Osteocyte (in vitro differentiated cells): ENCODE data around the gene DHX29. TPM values are rescaled to one million over a fixed set of nuclear protein-coding genes. Genes with fewer than 3 reads are reported as not detected.

ENCODE experiments used
- DNase-seq: peaks from one replicate; pipeline ENCODE4 v3.0.0; 2021; ENCODE audit warnings: mixed read lengths; ENCODE audit not compliant: unreplicated experiment; ENCODE audit errors: extremely low spot score
- H3K27ac Mint-ChIP-seq: one replicate; pipeline ENCODE4 v1.8.0; 2021; ENCODE audit warnings: mild to moderate bottlenecking, mixed read lengths; ENCODE audit not compliant: unreplicated experiment
- H3K27me3 Mint-ChIP-seq: one replicate; pipeline ENCODE4 v1.8.0; 2021; ENCODE audit warnings: mixed read lengths; ENCODE audit not compliant: unreplicated experiment
- H3K36me3 Mint-ChIP-seq: one replicate; pipeline ENCODE4 v1.8.0; 2021; ENCODE audit warnings: mixed read lengths; ENCODE audit not compliant: unreplicated experiment
- H3K4me1 Mint-ChIP-seq: one replicate; pipeline ENCODE4 v1.8.0; 2021; ENCODE audit warnings: mixed read lengths; ENCODE audit not compliant: unreplicated experiment
- H3K4me3 Mint-ChIP-seq: one replicate; pipeline ENCODE4 v1.8.0; 2021; ENCODE audit warnings: mild to moderate bottlenecking, moderate library complexity, mixed read lengths; ENCODE audit not compliant: unreplicated experiment
- H3K9me3 Mint-ChIP-seq: one replicate; pipeline ENCODE4 v1.8.0; 2021; ENCODE audit warnings: mixed read lengths; ENCODE audit not compliant: unreplicated experiment
- long read RNA-seq: library from polyadenylated mRNA; unstranded; transcript quantifications from one replicate; pipeline ENCODE4 v2.0.0, GENCODE V29; 2021
- total RNA-seq: library from RNA; stranded (reverse); gene quantifications from 2 replicates; pipeline ENCODE4 v1.2.1, GENCODE V29; 2021
- TF ChIP-seq, protein P1 (sequence below): fragments of 200-600 bp; sonication (generic); IDR thresholded peaks from 2 replicates; pipeline ENCODE4 v1.5.0; 2021; ENCODE audit warnings: antibody characterized with exemption, mild to moderate bottlenecking, moderate library complexity

Gene DHX29, protein sequence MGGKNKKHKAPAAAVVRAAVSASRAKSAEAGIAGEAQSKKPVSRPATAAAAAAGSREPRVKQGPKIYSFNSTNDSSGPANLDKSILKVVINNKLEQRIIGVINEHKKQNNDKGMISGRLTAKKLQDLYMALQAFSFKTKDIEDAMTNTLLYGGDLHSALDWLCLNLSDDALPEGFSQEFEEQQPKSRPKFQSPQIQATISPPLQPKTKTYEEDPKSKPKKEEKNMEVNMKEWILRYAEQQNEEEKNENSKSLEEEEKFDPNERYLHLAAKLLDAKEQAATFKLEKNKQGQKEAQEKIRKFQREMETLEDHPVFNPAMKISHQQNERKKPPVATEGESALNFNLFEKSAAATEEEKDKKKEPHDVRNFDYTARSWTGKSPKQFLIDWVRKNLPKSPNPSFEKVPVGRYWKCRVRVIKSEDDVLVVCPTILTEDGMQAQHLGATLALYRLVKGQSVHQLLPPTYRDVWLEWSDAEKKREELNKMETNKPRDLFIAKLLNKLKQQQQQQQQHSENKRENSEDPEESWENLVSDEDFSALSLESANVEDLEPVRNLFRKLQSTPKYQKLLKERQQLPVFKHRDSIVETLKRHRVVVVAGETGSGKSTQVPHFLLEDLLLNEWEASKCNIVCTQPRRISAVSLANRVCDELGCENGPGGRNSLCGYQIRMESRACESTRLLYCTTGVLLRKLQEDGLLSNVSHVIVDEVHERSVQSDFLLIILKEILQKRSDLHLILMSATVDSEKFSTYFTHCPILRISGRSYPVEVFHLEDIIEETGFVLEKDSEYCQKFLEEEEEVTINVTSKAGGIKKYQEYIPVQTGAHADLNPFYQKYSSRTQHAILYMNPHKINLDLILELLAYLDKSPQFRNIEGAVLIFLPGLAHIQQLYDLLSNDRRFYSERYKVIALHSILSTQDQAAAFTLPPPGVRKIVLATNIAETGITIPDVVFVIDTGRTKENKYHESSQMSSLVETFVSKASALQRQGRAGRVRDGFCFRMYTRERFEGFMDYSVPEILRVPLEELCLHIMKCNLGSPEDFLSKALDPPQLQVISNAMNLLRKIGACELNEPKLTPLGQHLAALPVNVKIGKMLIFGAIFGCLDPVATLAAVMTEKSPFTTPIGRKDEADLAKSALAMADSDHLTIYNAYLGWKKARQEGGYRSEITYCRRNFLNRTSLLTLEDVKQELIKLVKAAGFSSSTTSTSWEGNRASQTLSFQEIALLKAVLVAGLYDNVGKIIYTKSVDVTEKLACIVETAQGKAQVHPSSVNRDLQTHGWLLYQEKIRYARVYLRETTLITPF (N-terminal part only)
- 23.1 and 24.5 TPM in 2 replicates for total RNA-seq
- long read RNA-seq, partial matches to known transcripts: 32 of 37 reads
- long read RNA-seq, other reads (novel, unspliced or antisense): 5 of 37 reads

GRCh38 chr5:55307383-55308253 lies at the start of gene DHX29, which contains the start of gene MTREX:
Gene DHX29, minus strand, starts transcription at chr5:55307694. Its CDS starts 121 bp downstream, at chr5:55307573.
Gene MTREX, plus strand, starts transcription at chr5:55307989. Its CDS starts 25 bp downstream, at chr5:55308014.
- Mint-ChIP-seq H3K27ac (no peak within 1 kb of the TSS), H3K27me3 (no peaks in the 10 kb centered on the region), H3K9me3 (no peaks in the 10 kb centered on the region), H3K4me1 (peaks cover 20% of the 10 kb centered on the region), H3K36me3 (peaks cover 5% of the 10 kb centered on the region), H3K4me3 (no peak within 1 kb of the TSS)
- TF ChIP-seq, protein P1, sequence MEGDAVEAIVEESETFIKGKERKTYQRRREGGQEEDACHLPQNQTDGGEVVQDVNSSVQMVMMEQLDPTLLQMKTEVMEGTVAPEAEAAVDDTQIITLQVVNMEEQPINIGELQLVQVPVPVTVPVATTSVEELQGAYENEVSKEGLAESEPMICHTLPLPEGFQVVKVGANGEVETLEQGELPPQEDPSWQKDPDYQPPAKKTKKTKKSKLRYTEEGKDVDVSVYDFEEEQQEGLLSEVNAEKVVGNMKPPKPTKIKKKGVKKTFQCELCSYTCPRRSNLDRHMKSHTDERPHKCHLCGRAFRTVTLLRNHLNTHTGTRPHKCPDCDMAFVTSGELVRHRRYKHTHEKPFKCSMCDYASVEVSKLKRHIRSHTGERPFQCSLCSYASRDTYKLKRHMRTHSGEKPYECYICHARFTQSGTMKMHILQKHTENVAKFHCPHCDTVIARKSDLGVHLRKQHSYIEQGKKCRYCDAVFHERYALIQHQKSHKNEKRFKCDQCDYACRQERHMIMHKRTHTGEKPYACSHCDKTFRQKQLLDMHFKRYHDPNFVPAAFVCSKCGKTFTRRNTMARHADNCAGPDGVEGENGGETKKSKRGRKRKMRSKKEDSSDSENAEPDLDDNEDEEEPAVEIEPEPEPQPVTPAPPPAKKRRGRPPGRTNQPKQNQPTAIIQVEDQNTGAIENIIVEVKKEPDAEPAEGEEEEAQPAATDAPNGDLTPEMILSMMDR: no peak
- peak; percentile 96 for DNase-seq

DNA sequence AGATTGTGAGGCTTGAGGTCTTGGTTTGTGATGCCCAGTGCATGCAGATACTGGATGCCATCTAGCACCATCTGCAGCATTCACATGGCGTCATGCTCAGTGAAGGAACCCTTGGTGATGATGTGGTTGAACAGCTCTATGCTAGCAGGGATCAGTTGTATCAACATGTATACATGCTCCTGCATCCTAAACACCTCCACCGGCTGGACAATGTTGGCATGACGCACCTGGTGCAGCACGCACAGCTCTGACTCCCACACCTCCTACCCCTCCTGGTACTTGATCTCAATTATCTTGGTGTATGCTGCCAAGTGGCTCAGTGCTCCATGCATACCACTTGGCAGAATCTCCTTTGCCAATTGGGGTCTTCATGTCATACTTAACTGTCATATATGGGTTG lies 49.4 kb upstream of the DHX29 start:
- Mint-ChIP-seq H3K27ac (no peak overlapping the region), H3K9me3 (peaks cover 8% of the 10 kb centered on the region)

GRCh38 chr5:55350754-55351153 lies 43.3 kb upstream of the DHX29 start:
- no peak for DNase-seq
- TF ChIP-seq, protein P1: no peak
- H3K4me3 Mint-ChIP-seq: no peak overlapping the region
- H3K4me1 Mint-ChIP-seq: no peaks in the 10 kb centered on the region
- H3K36me3 Mint-ChIP-seq: peaks cover 67% of the 10 kb centered on the region
- no peaks in the 10 kb centered on the region for H3K9me3 Mint-ChIP-seq
- H3K27me3 Mint-ChIP-seq: no peaks in the 10 kb centered on the region
- no peak overlapping the region for H3K27ac Mint-ChIP-seq

More for the DNA sequence above, 49.4 kb upstream of the DHX29 start:
- H3K4me1 Mint-ChIP-seq: no peaks in the 10 kb centered on the region
- H3K36me3 Mint-ChIP-seq: peaks cover 37% of the 10 kb centered on the region
- no peaks in the 10 kb centered on the region for H3K27me3 Mint-ChIP-seq
- TF ChIP-seq, protein P1: no peak
- no peak for DNase-seq
- H3K4me3 Mint-ChIP-seq: no peak overlapping the region

DNA sequence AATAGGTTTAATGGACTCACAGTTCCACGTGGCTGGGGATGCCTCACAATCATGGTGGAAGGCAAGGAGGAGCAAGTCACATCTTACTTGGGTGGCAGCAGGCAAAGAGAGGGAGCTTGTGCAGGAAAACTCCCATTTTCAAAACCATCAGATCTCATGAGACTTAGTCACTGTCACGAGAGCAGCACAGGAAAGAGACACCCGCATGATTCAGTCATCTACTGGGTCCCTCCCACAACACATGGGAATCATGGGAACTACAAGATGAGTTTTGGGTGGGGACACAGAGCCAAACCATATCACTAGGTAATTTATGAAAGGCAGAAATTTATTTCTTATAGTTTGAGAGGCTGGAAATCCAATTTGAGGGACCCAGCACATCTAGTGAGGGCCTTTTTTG lies 40.3 kb upstream of the DHX29 start:
- no peak for DNase-seq
- peaks cover 2% of the 10 kb centered on the region for H3K4me1 Mint-ChIP-seq
- no peak overlapping the region for H3K4me3 Mint-ChIP-seq
- TF ChIP-seq, protein P1: no peak
- peaks cover 64% of the 10 kb centered on the region for H3K36me3 Mint-ChIP-seq
- no peaks in the 10 kb centered on the region for H3K9me3 Mint-ChIP-seq
- no peaks in the 10 kb centered on the region for H3K27me3 Mint-ChIP-seq
- H3K27ac Mint-ChIP-seq: no peak overlapping the region
